Gastrocnemius medialis (tissue), 4 donors: ENCODE data around the gene CAND1.

ENCODE experiments used
- CTCF ChIP-seq, 5 experiments: fragments of 450-650 bp in 3 of 5; fragments of 200-600 bp in 2 of 5; sonication (generic) in 2 of 5; IDR thresholded peaks in 4 of 5; conservative IDR thresholded peaks in 1 of 5; 1 replicate in 4 of 5; 2 replicates in 1 of 5; pipeline ENCODE4 v1.5.1; 2016 to 2019; ENCODE audit warnings: antibody characterized with exemption in 5 of 5, mild to moderate bottlenecking in 3 of 5, moderate library complexity in 3 of 5
- POLR2A ChIP-seq, 2 donors: fragments of 450-650 bp; IDR thresholded peaks; one replicate each; pipeline ENCODE4 v1.6.1; 2017; ENCODE audit warnings: antibody characterized with exemption in 2 of 2, mild to moderate bottlenecking in 2 of 2, moderate library complexity in 2 of 2

GRCh38 chr12:67319936-67320335 lies 50.8 kb downstream of the CAND1 start:
- TF ChIP-seq CTCF (IDR thresholded peaks at IDR 0.05 in 4 of 5, conservative IDR thresholded peaks at IDR 0.05 in 1 of 5) (no peak), POLR2A (IDR thresholded peaks at IDR 0.05) (no peak)
